NCI-H1105 (cell line): ENCODE data around the gene RAE1.

Experiments used
- DNase-seq: peaks from one replicate; lab custom pipeline; 2025; lab: John Stamatoyannopoulos, UW

RAE1 gene

GRCh38 chr20:57351042-57351783, at the start of gene RAE1:
Gene RAE1 (plus strand): TSS chr20:57351255. CDS start chr20:57354039, 2,784 bp downstream.
- DNase-seq: peak; percentile 84

- DNase-seq: no peak
These were observed 44.3 kb upstream of the RAE1 start for GRCh38 chr20:57306747-57307146.

- DNase-seq: no peak
These were observed 42.4 kb upstream of the RAE1 start for GRCh38 chr20:57308451-57309271.

GRCh38 chr20:57309544-57310115, 41.4 kb upstream of the RAE1 start:
- no peak for DNase-seq

- DNase-seq: no peak
These were observed 40.1 kb upstream of the RAE1 start for GRCh38 chr20:57310821-57311514.

GRCh38 chr20:57312138-57312537, 38.9 kb upstream of the RAE1 start:
- DNase-seq: no peak

- no peak for DNase-seq
These were observed 37.8 kb upstream of the RAE1 start for GRCh38 chr20:57313230-57313629.

- DNase-seq: no peak
These were observed 37.1 kb upstream of the RAE1 start for GRCh38 chr20:57313951-57314350.

GRCh38 chr20:57315083-57315975, 35.7 kb upstream of the RAE1 start:
- no peak for DNase-seq

- DNase-seq: no peak
These were observed 35.0 kb upstream of the RAE1 start for GRCh38 chr20:57315976-57316480.

GRCh38 chr20:57316795-57317201, 34.3 kb upstream of the RAE1 start:
- DNase-seq: no peak

- no peak for DNase-seq
These were observed 33.7 kb upstream of the RAE1 start for GRCh38 chr20:57317316-57317788.

GRCh38 chr20:57317789-57318371, 33.2 kb upstream of the RAE1 start:
- no peak for DNase-seq

GRCh38 chr20:57319584-57319983, 31.5 kb upstream of the RAE1 start:
- DNase-seq: no peak

- DNase-seq: no peak
These were observed 30.7 kb upstream of the RAE1 start for GRCh38 chr20:57320358-57320757.

- no peak for DNase-seq
These were observed 29.9 kb upstream of the RAE1 start for GRCh38 chr20:57321142-57321541.

- DNase-seq: no peak
These were observed 28.6 kb upstream of the RAE1 start for GRCh38 chr20:57322476-57322875.

GRCh38 chr20:57323034-57323433, 28.0 kb upstream of the RAE1 start:
- DNase-seq: no peak

- DNase-seq: no peak
These were observed 25.3 kb upstream of the RAE1 start for GRCh38 chr20:57325632-57326356.
